ENCODE data around the gene STIM2. TPM values are rescaled to one million over a fixed set of nuclear protein-coding genes. Genes with fewer than 3 reads are reported as not detected.
"Not testable (repeated sequence)": the region's sequence is repeated elsewhere in the genome, so short reads cannot be mapped to it uniquely, and the experiment has no call there.

The STIM2 gene
- total RNA-seq, 1 donor from 2014 or later, result 18.2 TPM

GRCh38 chr4:27005905-27006590 is 145.4 kb downstream of the STIM2 start:
- DNase-seq, result peak; percentile 29

- DNase-seq, result no peak
Measured at GRCh38 chr4:27006646-27007045, 146.0 kb downstream of the STIM2 start.

- no peak for DNase-seq
Measured at GRCh38 chr4:27007507-27007906, 146.9 kb downstream of the STIM2 start.

- DNase-seq, result no peak
Measured at GRCh38 chr4:27008679-27009078, 148.0 kb downstream of the STIM2 start.

- DNase-seq, result no peak
Measured at GRCh38 chr4:27009539-27009938, 148.9 kb downstream of the STIM2 start.

GRCh38 chr4:27010334-27010940 is 149.8 kb downstream of the STIM2 start:
- DNase-seq, result peak; percentile 79

GRCh38 chr4:27011401-27011800 is 150.8 kb downstream of the STIM2 start:
- no peak for DNase-seq

GRCh38 chr4:27013012-27013411 is 152.4 kb downstream of the STIM2 start:
- DNase-seq, result no peak

- no peak for DNase-seq
Measured at GRCh38 chr4:27016551-27016950, 155.9 kb downstream of the STIM2 start.

- DNase-seq, result no peak
Measured at GRCh38 chr4:27017623-27018022, 157.0 kb downstream of the STIM2 start.

- DNase-seq, result no peak
Measured at GRCh38 chr4:27018076-27018475, 157.4 kb downstream of the STIM2 start.

- no peak for DNase-seq
Measured at GRCh38 chr4:27018910-27019309, 158.3 kb downstream of the STIM2 start.

GRCh38 chr4:27019766-27020165 is 159.1 kb downstream of the STIM2 start:
- DNase-seq, result no peak

- no peak for DNase-seq
Measured at GRCh38 chr4:27020203-27020602, 159.6 kb downstream of the STIM2 start.

GRCh38 chr4:27020603-27021002 is 160.0 kb downstream of the STIM2 start:
- no peak for DNase-seq

GRCh38 chr4:27022963-27023362 is 162.3 kb downstream of the STIM2 start:
- no peak for DNase-seq

- DNase-seq, result no peak
Measured at GRCh38 chr4:27023366-27023765, 162.7 kb downstream of the STIM2 start.

GRCh38 chr4:27024805-27025204 is 164.2 kb downstream of the STIM2 start:
- DNase-seq, result no peak

- no peak for DNase-seq
Measured at GRCh38 chr4:27027428-27027827, 166.8 kb downstream of the STIM2 start.

- not testable (repeated sequence) for DNase-seq
Measured at GRCh38 chr4:27035127-27035526, 174.5 kb downstream of the STIM2 start.

GRCh38 chr4:27040356-27040755 is 179.7 kb downstream of the STIM2 start:
- DNase-seq, result no peak

- DNase-seq, result no peak
Measured at GRCh38 chr4:27042411-27042810, 181.8 kb downstream of the STIM2 start.

- no peak for DNase-seq
Measured at GRCh38 chr4:27043200-27043599, 182.6 kb downstream of the STIM2 start.

- no peak for DNase-seq
Measured at GRCh38 chr4:27046851-27047250, 186.2 kb downstream of the STIM2 start.

Data from dermis blood vessel endothelial cell (primary cell).